GM12878 (cell line): ENCODE data around the gene HEBP2. TPM values are rescaled to one million over a fixed set of nuclear protein-coding genes. Genes with fewer than 3 reads are reported as not detected.

ENCODE experiments used
- ATAC-seq: fragments of 200-7000 bp; cut with Tn5 transposase; 3 replicates; pipeline ENCODE4 v1.9.1; 2020; ENCODE audit warnings: mild to moderate bottlenecking, moderate library complexity
- BruUV-seq: library from RNA; stranded (reverse); fragments of 400-500 nt; replicated peaks from 2 replicates; lab custom pipeline; 2021; lab: Mats Ljungman, UMichigan
- CTCF ChIA-PET: fragments of 300-600 bp; sonication (Branson Sonifier 250); formaldehyde crosslinking; extraction: SDS; loops from one replicate; lab custom pipeline; 2021; ENCODE audit warnings: inconsistent platforms; lab: Yijun Ruan, JAX
- POLR2A ChIA-PET: fragments of 350-600 bp; formaldehyde crosslinking; extraction: SDS; loops from one replicate; lab custom pipeline; 2021; ENCODE audit warnings: inconsistent platforms; lab: Charles Lee
- RAD21 ChIA-PET: fragments of 300-600 bp; sonication (Branson Sonifier 250); formaldehyde crosslinking; loops from one replicate; lab custom pipeline; 2023; ENCODE audit warnings: antibody characterized with exemption; ENCODE audit not compliant: unreplicated experiment; lab: Charles Lee
- SMC1A ChIA-PET: fragments of 300-600 bp; sonication (Branson Sonifier 250); formaldehyde crosslinking; loops from one replicate; lab custom pipeline; 2023; ENCODE audit not compliant: unreplicated experiment, uncharacterized antibody; lab: Charles Lee
- DNase-seq: peaks from one replicate; pipeline ENCODE4 v3.0.0-alpha.2; 2011; ENCODE audit warnings: low read depth, low spot score
- FAIRE-seq: peaks from 3 replicates; lab custom pipeline; 2011; peaks lifted over from hg19 to GRCh38; lab: Jason Lieb, UNC
- H2AFZ ChIP-seq: 2 replicates; pipeline ENCODE4 v1.6.0; 2011; ENCODE audit warnings: low read depth, low read length, control low read depth; ENCODE audit not compliant: control insufficient read depth
- H3K27ac ChIP-seq: 2 replicates; pipeline ENCODE4 v1.5.1; 2011; ENCODE audit warnings: control low read depth; ENCODE audit not compliant: control insufficient read depth, insufficient read depth
- H3K27me3 ChIP-seq, 2 experiments: replicated peaks in 1 of 2; 2 replicates each; pipeline versions ENCODE4 v1.6.0 to v1.6.1; 2011; ENCODE audit warnings: low read length in 1 of 2; ENCODE audit not compliant: control insufficient read depth in 2 of 2, insufficient read depth in 2 of 2
- H3K36me3 ChIP-seq, 2 experiments: 2 replicates each; pipeline ENCODE4 v1.5.1; 2011; ENCODE audit warnings: low read length in 1 of 2; ENCODE audit not compliant: control insufficient read depth in 2 of 2, insufficient read depth in 2 of 2
- H3K4me1 ChIP-seq: 2 replicates; pipeline ENCODE4 v1.6.1; 2011; ENCODE audit warnings: mild to moderate bottlenecking, low read length, moderate library complexity, mixed read lengths; ENCODE audit not compliant: control insufficient read depth, insufficient read depth
- H3K4me2 ChIP-seq: 2 replicates; pipeline ENCODE4 v1.6.0; 2011; ENCODE audit warnings: control low read depth; ENCODE audit not compliant: control insufficient read depth, insufficient read depth
- H3K4me3 ChIP-seq: fragments of 200-600 bp; sonication (generic); 2 replicates; pipeline ENCODE4 v1.5.1; 2016
- H3K79me2 ChIP-seq: 2 replicates; pipeline ENCODE4 v1.6.0; 2011; ENCODE audit warnings: low read length; ENCODE audit not compliant: control insufficient read depth, insufficient read depth
- H3K9ac ChIP-seq: 2 replicates; pipeline ENCODE4 v1.8.0; 2011; ENCODE audit warnings: low read length, control low read depth, mixed read lengths; ENCODE audit not compliant: control insufficient read depth, insufficient read depth
- H3K9me3 ChIP-seq: replicated peaks from 3 replicates; pipeline ENCODE4 v1.5.1; 2011; ENCODE audit warnings: mild to moderate bottlenecking, low read length; ENCODE audit not compliant: control insufficient read depth, insufficient read depth
- H4K20me1 ChIP-seq: 2 replicates; pipeline ENCODE4 v1.6.0; 2011; ENCODE audit not compliant: control insufficient read depth, insufficient read depth
- CBFB ChIP-seq: IDR thresholded peaks from 2 replicates; pipeline ENCODE4 v1.6.1; 2016; ENCODE audit warnings: antibody characterized with exemption, low read depth
- FOXK2 ChIP-seq: fragments of 450-650 bp; IDR thresholded peaks from 2 replicates; pipeline ENCODE4 v1.6.1; 2017; ENCODE audit warnings: mild to moderate bottlenecking, moderate library complexity
- GABPA ChIP-seq: IDR thresholded peaks from 2 replicates; pipeline ENCODE4 v1.6.1; 2014; ENCODE audit warnings: antibody characterized with exemption, low read depth, mild to moderate bottlenecking, inconsistent platforms
- IKZF1 ChIP-seq: fragments of 450-650 bp; conservative IDR thresholded peaks from 2 replicates; pipeline ENCODE4 v1.6.1; 2017; ENCODE audit warnings: antibody characterized with exemption, mild to moderate bottlenecking
- KLF5 ChIP-seq: fragments of 450-650 bp; IDR thresholded peaks from 2 replicates; pipeline ENCODE4 v1.6.1; 2014; ENCODE audit warnings: mild to moderate bottlenecking; ENCODE audit not compliant: partially characterized antibody
- SKIL ChIP-seq: fragments of 450-650 bp; IDR thresholded peaks from 2 replicates; pipeline ENCODE4 v1.6.1; 2017; ENCODE audit warnings: mild to moderate bottlenecking, low read depth, inconsistent platforms; ENCODE audit not compliant: poor library complexity, severe bottlenecking
- SUPT20H ChIP-seq: IDR thresholded peaks from 2 replicates; pipeline ENCODE4 v1.6.1; 2011; ENCODE audit warnings: low read depth, mild to moderate bottlenecking, low read length, moderate library complexity, borderline replicate concordance; ENCODE audit not compliant: control insufficient read depth
- ZBED1 ChIP-seq: IDR thresholded peaks from 2 replicates; pipeline ENCODE4 v1.6.1; 2016; ENCODE audit warnings: borderline replicate concordance
- ZNF687 ChIP-seq: fragments of 450-650 bp; IDR thresholded peaks from 2 replicates; pipeline ENCODE4 v1.6.1; 2017; ENCODE audit warnings: mild to moderate bottlenecking, moderate library complexity
- WGBS: methylation state at CpG from one replicate; pipeline ENCODE4 v1.1.6; 2016; ENCODE audit warnings: low lambda C conversion rate; ENCODE audit not compliant: insufficient replicate concordance, insufficient coverage; ENCODE audit errors: missing lambda C conversion rate; 5-methylcytosine and 5-hydroxymethylcytosine counted together
- in situ Hi-C: fragments of 300-500 bp; cut with MboI; formaldehyde crosslinking; loops from 9 replicates; pipeline ENCODE4 v1.14.3; 2018; ENCODE audit warnings: mixed read lengths
- intact Hi-C: fragments of 100-400 bp; cut with micrococcal nuclease; formaldehyde crosslinking; loops from one replicate; pipeline ENCODE4 v1.14.2; 2022; ENCODE audit not compliant: unreplicated experiment
- polyA plus RNA-seq, 11 experiments: library from polyadenylated mRNA; depleted of rRNA in 4 of 11; unstranded in 6 of 11; stranded (reverse) in 5 of 11; fragments of >200 nt; fragmentation: Nextera tagmentation in 4 of 11; fragmentation: Illumina TruSeq in 1 of 11; extraction: Ambion mirVana in 4 of 11; extraction: Trizol in 1 of 11; gene quantifications; 1 replicate in 1 of 11; 2 replicates in 10 of 11; pipeline versions ENCODE4 v1.2.1 to v1.2.3, GENCODE V29; 2011 to 2016; ENCODE audit warnings: inconsistent platforms in 2 of 11, missing spikeins in 2 of 11, low read depth in 1 of 11
- total RNA-seq, 4 experiments: library from RNA; depleted of rRNA in 3 of 4; stranded (reverse); fragments of >200 nt in 3 of 4; fragmentation: Illumina TruSeq in 1 of 4; extraction: Trizol in 1 of 4; gene quantifications; 2 replicates each; pipeline versions ENCODE4 v1.2.1 to v1.2.3, GENCODE V29; 2013 to 2021

The HEBP2 gene
- total and polyA plus RNA-seq, 10 of the 15 experiments (the other 5 are each of a cell fraction or from before 2014, with no cell fraction given) = 3.8 to 41.8 (median 16.9) TPM

GRCh38 chr6:138371452-138371711 is 32.6 kb upstream of the HEBP2 start (continued):
- TF ChIP-seq SKIL (no peak), ZBED1 (no peak), GABPA (no peak), CBFB (no peak)

- TF ChIP-seq FOXK2 = no peak
- no peak for TF ChIP-seq KLF5
- TF ChIP-seq IKZF1 = no peak
- TF ChIP-seq SUPT20H = no peak
- TF ChIP-seq ZNF687 = no peak
- no peaks in the 10 kb centered on the region for H3K9me3 ChIP-seq
- 14% methylated on average over 3 of the region's 3 CpGs for WGBS
- H3K4me3 ChIP-seq = no peak overlapping the region
- in situ Hi-C loops (no loop called here), intact Hi-C loops (no loop called here)
- no peak for ATAC-seq
- no peak overlapping the region for H2AFZ ChIP-seq
- no peaks in the 10 kb centered on the region for H3K27me3 ChIP-seq
- SMC1A ChIA-PET = no interaction called here
- no peaks in the 10 kb centered on the region for H3K36me3 ChIP-seq
- no peaks in the 10 kb centered on the region for H3K79me2 ChIP-seq
- CTCF ChIA-PET = interaction anchor here (0.7 to 1.4 kb wide), 4 partner anchors 26 to 134 kb away, joined by 3 to 4 read pairs (median 4); no protein-coding TSS in a partner anchor
- no peaks in the 10 kb centered on the region for H3K4me1 ChIP-seq
- H3K27ac ChIP-seq = no peak overlapping the region
- POLR2A ChIA-PET = no interaction called here
- RAD21 ChIA-PET = no interaction called here
- no peak overlapping the region for H3K9ac ChIP-seq
- no peak for DNase-seq
- H3K4me2 ChIP-seq = no peak overlapping the region
- FAIRE-seq = no peak
- no peaks in the 10 kb centered on the region for H4K20me1 ChIP-seq
- no TSS peak for BruUV-seq
Measured at GRCh38 chr6:138371720-138372119, 32.3 kb upstream of the HEBP2 start.
